ENCODE results near the gene ZNF462. TPM values are rescaled to one million over a fixed set of nuclear protein-coding genes. Genes with fewer than 3 reads are reported as not detected.

Gene ZNF462
- total RNA-seq, 2 experiments from 2014 or later, result not detected

DNA sequence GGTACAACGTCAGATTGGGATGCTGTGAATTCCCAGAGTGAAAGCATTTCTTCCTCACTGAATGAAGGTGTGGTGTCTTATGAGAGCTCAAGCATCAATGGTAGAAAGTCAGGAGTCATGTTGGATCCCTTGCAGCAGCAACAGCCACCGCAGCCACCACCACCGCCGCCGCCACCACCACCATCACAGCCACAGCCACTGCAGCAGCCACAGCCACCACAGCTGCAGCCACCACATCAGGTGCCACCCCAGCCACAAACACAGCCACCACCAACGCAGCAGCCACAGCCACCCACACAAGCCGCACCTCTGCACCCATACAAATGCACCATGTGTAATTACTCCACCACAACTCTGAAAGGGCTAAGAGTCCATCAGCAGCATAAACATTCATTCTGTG is 62.4 kb downstream of the ZNF462 start:
- no peak for DNase-seq
- H3K4me3 Mint-ChIP-seq, result no peak overlapping the region
- ChIA-PET POLR2A (no interaction called here), CTCF (no interaction called here)
- ATAC-seq, result no peak
- H3K9me3 Mint-ChIP-seq, result peaks cover 4% of the 10 kb centered on the region
- no peaks in the 10 kb centered on the region for H3K27me3 Mint-ChIP-seq
- H3K27ac Mint-ChIP-seq, result no peak overlapping the region
- no peak for TF ChIP-seq CTCF (IDR thresholded peaks at IDR 0.05)
- H3K36me3 Mint-ChIP-seq (ENCODE audit: low read depth), result no peaks in the 10 kb centered on the region
- peaks cover 8% of the 10 kb centered on the region for H3K4me1 Mint-ChIP-seq (ENCODE audit: low read depth)
- intact Hi-C loops (cut with micrococcal nuclease), result no loop called here

DNA sequence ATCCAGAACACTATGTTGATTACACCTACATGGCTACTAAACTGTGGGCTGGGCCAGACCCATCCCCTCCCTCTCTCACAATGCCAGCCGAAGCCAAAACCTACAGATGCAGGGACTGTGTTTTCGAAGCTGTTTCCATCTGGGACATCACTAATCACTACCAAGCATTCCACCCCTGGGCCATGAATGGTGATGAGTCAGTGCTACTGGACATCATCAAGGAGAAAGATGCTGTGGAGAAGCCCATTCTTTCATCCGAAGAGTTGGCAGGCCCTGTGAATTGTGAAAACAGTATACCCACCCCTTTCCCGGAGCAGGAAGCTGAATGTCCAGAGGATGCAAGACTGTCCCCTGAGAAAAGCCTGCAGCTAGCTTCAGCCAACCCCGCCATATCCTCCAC is 65.0 kb downstream of the ZNF462 start:
- intact Hi-C loops (cut with micrococcal nuclease), result no loop called here
- Mint-ChIP-seq H3K27ac (no peak overlapping the region), H3K4me3 (no peak overlapping the region), H3K36me3 (ENCODE audit: low read depth) (no peaks in the 10 kb centered on the region), H3K9me3 (peaks cover 4% of the 10 kb centered on the region), H3K27me3 (no peaks in the 10 kb centered on the region), H3K4me1 (ENCODE audit: low read depth) (no peaks in the 10 kb centered on the region)
- no peak for TF ChIP-seq CTCF (IDR thresholded peaks at IDR 0.05)
- CTCF ChIA-PET, result no interaction called here
- no peak for ATAC-seq
- no peak for DNase-seq
- POLR2A ChIA-PET, result no interaction called here

GRCh38 chr9:106928350-106928749 is 65.4 kb downstream of the ZNF462 start:
- no peak overlapping the region for H3K4me3 Mint-ChIP-seq
- POLR2A ChIA-PET, result no interaction called here
- ATAC-seq (no peak), DNase-seq (no peak)
- intact Hi-C loops (cut with micrococcal nuclease), result no loop called here
- TF ChIP-seq CTCF (IDR thresholded peaks at IDR 0.05), result no peak
- CTCF ChIA-PET, result no interaction called here
- no peaks in the 10 kb centered on the region for H3K27me3 Mint-ChIP-seq
- H3K4me1 Mint-ChIP-seq (ENCODE audit: low read depth), result no peaks in the 10 kb centered on the region
- H3K27ac Mint-ChIP-seq, result no peak overlapping the region
- peaks cover 4% of the 10 kb centered on the region for H3K9me3 Mint-ChIP-seq
- H3K36me3 Mint-ChIP-seq (ENCODE audit: low read depth), result no peaks in the 10 kb centered on the region

- no peak overlapping the region for H3K4me3 Mint-ChIP-seq
- no peak overlapping the region for H3K27ac Mint-ChIP-seq
- no peaks in the 10 kb centered on the region for H3K4me1 Mint-ChIP-seq (ENCODE audit: low read depth)
- DNase-seq (no peak), ATAC-seq (no peak)
- intact Hi-C loops (cut with micrococcal nuclease), result no loop called here
- no peak for TF ChIP-seq CTCF (IDR thresholded peaks at IDR 0.05)
- ChIA-PET POLR2A (interaction anchor here (0.6 kb wide), 1 partner anchor 73 kb away, joined by 3 read pairs; no protein-coding TSS in a partner anchor), CTCF (interaction anchor here (1.1 kb wide), 1 partner anchor 9 kb away, joined by 3 read pairs; no protein-coding TSS in a partner anchor)
- H3K9me3 Mint-ChIP-seq, result peaks cover 3% of the 10 kb centered on the region
- no peaks in the 10 kb centered on the region for H3K36me3 Mint-ChIP-seq (ENCODE audit: low read depth)
- no peaks in the 10 kb centered on the region for H3K27me3 Mint-ChIP-seq
Observed at GRCh38 chr9:106929471-106930177, 66.7 kb downstream of the ZNF462 start.

DNA sequence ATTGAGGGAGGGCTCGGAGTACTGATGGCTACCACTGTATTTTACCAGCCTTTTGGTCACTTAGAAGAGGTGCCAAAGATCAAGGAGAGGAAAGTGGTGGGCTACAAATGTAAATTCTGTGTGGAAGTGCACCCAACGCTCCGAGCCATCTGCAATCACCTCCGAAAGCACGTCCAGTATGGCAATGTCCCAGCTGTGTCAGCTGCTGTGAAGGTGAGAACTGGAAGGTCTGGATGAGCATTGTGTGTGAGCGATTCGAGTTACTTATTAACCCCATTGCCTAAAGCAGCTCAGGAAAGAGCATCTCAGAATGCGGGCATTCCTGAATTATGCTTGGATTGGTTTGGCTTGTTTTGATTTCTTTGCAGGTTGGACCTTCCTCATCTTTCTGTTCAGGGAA is 67.5 kb downstream of the ZNF462 start:
- Mint-ChIP-seq H3K27ac (no peak overlapping the region), H3K4me3 (no peak overlapping the region), H3K36me3 (ENCODE audit: low read depth) (no peaks in the 10 kb centered on the region), H3K4me1 (ENCODE audit: low read depth) (no peaks in the 10 kb centered on the region), H3K27me3 (no peaks in the 10 kb centered on the region), H3K9me3 (no peaks in the 10 kb centered on the region)
- intact Hi-C loops (cut with micrococcal nuclease), result no loop called here
- no peak for TF ChIP-seq CTCF (IDR thresholded peaks at IDR 0.05)
- ATAC-seq, result no peak
- no peak for DNase-seq
- POLR2A ChIA-PET, result no interaction called here
- CTCF ChIA-PET, result interaction anchor here (1.1 kb wide), 1 partner anchor 10 kb away, joined by 3 read pairs; no protein-coding TSS in a partner anchor
